ENCODE measurements around the gene GAK.

The GAK gene

DNA sequence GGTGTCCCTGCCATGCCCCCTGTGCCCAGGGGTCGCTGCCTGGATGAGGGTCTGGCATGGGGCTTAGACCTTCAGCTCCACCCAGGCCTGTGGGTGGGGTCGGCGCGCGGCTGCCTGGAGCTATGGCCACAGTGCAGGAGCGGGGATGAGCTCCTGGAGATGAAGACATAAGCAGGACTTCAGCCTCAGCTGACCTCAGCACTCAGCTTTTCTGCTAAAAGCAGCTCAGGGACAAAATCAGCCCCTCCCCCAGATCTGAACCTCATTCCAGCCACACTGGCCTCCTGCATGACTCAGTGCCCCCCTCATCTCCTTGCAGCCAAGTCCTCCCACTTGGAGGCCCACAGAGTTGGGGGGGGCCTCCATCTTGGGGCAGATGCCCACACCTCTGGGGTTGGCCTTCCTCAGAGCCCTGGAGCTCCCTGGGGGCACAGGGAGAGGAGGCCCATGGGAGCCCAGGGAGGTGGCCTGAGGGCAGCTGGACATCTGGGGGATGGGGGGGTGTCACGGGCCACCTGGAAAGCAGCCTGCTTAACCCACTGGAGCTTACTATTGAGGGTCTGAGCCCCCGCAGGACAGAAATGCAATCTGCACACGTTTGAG, 86.8 kb downstream of the GAK start:
- DNase-seq (ENCODE audit: low spot score) = no peak
- in situ Hi-C loops (cut with MboI; ENCODE audit: low pct_unique_long_range_greater_than_20kb, low sequenced_read_pairs, unreplicated experiment) = no loop called here
- TF ChIP-seq, protein P1, sequence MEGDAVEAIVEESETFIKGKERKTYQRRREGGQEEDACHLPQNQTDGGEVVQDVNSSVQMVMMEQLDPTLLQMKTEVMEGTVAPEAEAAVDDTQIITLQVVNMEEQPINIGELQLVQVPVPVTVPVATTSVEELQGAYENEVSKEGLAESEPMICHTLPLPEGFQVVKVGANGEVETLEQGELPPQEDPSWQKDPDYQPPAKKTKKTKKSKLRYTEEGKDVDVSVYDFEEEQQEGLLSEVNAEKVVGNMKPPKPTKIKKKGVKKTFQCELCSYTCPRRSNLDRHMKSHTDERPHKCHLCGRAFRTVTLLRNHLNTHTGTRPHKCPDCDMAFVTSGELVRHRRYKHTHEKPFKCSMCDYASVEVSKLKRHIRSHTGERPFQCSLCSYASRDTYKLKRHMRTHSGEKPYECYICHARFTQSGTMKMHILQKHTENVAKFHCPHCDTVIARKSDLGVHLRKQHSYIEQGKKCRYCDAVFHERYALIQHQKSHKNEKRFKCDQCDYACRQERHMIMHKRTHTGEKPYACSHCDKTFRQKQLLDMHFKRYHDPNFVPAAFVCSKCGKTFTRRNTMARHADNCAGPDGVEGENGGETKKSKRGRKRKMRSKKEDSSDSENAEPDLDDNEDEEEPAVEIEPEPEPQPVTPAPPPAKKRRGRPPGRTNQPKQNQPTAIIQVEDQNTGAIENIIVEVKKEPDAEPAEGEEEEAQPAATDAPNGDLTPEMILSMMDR (IDR thresholded peaks at IDR 0.05; ENCODE audit: extremely low read depth, insufficient read depth, missing control alignments) = no peak

DNA sequence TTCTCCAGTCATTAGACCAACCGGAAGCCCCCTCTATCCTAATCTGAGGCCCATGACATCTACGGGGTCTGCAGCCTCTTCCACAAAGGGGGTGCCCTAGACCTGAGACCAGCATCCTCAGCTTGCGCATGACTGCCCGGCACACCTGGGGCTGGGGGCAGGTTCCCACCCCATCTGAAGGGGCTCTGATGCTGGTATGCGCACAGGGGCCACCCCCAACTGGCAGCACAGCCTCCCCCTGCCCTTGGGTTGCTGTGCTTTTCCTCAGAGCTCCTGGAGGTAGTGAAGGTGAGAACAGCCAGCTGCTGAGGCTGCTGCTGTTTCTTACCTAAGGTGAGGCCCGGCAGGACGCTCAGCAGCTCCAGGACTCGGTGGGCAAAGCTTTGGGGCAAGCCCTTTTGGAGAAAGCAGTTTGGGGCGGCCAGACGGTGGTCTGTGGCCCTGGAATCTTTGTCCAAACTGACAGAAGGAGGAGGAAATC, 87.3 kb downstream of the GAK start:
- in situ Hi-C loops (cut with MboI; ENCODE audit: low pct_unique_long_range_greater_than_20kb, low sequenced_read_pairs, unreplicated experiment) = no loop called here
- no peak for DNase-seq (ENCODE audit: low spot score)
- TF ChIP-seq, protein P1 (IDR thresholded peaks at IDR 0.05; ENCODE audit: extremely low read depth, insufficient read depth, missing control alignments) = no peak

DNA sequence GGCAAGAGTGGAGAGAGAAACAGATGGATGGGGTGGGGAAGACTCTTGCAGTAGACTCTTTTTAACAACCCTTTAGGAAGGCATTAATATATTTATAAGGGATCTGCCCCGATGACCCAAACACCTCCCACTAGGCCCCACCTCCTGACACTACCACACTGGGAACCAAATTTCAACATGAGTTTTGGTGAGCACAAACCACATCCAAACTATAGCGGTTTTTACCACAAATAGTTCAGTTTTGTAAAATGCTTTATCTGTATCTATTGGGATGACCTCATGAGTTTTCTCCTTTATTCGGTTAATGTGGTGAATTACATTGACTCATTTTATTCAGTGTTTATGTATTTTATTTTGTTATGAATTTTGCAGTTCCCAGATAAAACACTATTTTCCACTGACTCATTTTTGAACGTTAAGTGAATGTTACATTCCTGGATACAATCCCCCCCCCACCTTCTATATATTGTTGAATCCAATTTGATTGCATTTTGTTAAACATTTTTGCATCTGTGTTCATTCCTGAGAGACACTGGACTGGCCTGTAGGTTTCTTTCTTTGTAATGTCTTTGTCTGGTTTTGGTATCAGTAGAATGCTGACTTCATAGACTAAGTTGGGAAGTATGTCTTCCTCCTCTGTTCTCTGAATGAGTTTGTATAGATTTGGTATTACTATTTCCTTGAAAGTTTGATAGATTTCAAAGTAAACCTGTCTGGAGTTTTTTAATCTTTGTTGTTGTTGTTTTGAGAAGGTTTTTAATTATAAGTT, 92.3 kb downstream of the GAK start:
- TF ChIP-seq, protein P1 (IDR thresholded peaks at IDR 0.05; ENCODE audit: extremely low read depth, insufficient read depth, missing control alignments) = no peak
- in situ Hi-C loops (cut with MboI; ENCODE audit: low pct_unique_long_range_greater_than_20kb, low sequenced_read_pairs, unreplicated experiment) = no loop called here
- DNase-seq (ENCODE audit: low spot score) = no peak

GRCh38 chr4:837772-838171, 94.3 kb downstream of the GAK start:
- in situ Hi-C loops (cut with MboI; ENCODE audit: low pct_unique_long_range_greater_than_20kb, low sequenced_read_pairs, unreplicated experiment) = no loop called here
- TF ChIP-seq, protein P1 (IDR thresholded peaks at IDR 0.05; ENCODE audit: extremely low read depth, insufficient read depth, missing control alignments) = no peak
- DNase-seq (ENCODE audit: low spot score) = no peak

- no peak for DNase-seq (ENCODE audit: low spot score)
- in situ Hi-C loops (cut with MboI; ENCODE audit: low pct_unique_long_range_greater_than_20kb, low sequenced_read_pairs, unreplicated experiment) = no loop called here
Observed at GRCh38 chr4:836750-837301, 95.3 kb downstream of the GAK start.

DNA sequence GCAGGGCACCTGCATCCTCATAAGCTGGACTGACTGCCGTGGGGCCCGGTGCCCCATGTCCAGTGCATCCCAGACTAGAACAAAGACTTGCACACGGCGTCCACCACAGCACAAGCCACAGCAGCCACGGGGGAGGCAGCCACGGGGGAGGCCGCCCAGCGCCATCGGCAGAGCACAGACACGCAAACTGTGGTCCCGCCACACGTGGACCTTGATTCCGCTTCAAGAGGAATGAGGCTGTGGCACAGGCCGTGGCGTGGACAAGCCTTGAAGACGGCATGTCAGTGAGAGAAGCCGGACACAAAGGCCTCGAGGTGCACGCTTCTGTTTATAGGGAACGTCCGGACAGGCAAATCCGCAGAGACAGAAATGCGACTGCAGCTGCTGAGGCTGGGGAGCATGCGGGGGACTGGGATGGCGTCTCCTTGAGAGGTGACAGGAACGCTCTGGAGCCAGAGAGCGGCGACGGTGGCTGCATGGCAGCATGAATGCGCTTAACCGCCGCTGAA, 96.1 kb downstream of the GAK start:
- in situ Hi-C loops (cut with MboI; ENCODE audit: low pct_unique_long_range_greater_than_20kb, low sequenced_read_pairs, unreplicated experiment) = no loop called here
- no peak for DNase-seq (ENCODE audit: low spot score)
- TF ChIP-seq, protein P1 (IDR thresholded peaks at IDR 0.05; ENCODE audit: extremely low read depth, insufficient read depth, missing control alignments) = no peak

More at GRCh38 chr4:836750-837301, 95.3 kb downstream of the GAK start:
- TF ChIP-seq, protein P1 (IDR thresholded peaks at IDR 0.05; ENCODE audit: extremely low read depth, insufficient read depth, missing control alignments) = no peak

Data from GM13977 (cell line).